HTR-8/SVneo (cell line): ENCODE data around the gene AIF1L.
"Not testable (repeated sequence)": the region's sequence is repeated elsewhere in the genome, so short reads cannot be mapped to it uniquely, and the experiment has no call there.

ENCODE experiments used
- DNase-seq: peaks from one replicate; pipeline ENCODE4 v3.0.0; 2011; ENCODE audit warnings: low spot score, mixed read lengths; ENCODE audit not compliant: insufficient read length
- FAIRE-seq: peaks from 2 replicates; lab custom pipeline; 2011; peaks lifted over from hg19 to GRCh38; lab: Jason Lieb, UNC

The AIF1L gene

GRCh38 chr9:131097126-131097947 is 1.0 kb downstream of the AIF1L start:
- DNase-seq: no peak
- FAIRE-seq: no peak

GRCh38 chr9:131097948-131098278 is 1.6 kb downstream of the AIF1L start:
- DNase-seq (no peak), FAIRE-seq (no peak)

GRCh38 chr9:131098391-131099101 is 2.2 kb downstream of the AIF1L start:
- DNase-seq (no peak), FAIRE-seq (no peak)

GRCh38 chr9:131099102-131099606 is 2.8 kb downstream of the AIF1L start:
- FAIRE-seq (no peak), DNase-seq (no peak)

GRCh38 chr9:131099845-131100244 is 3.5 kb downstream of the AIF1L start:
- FAIRE-seq, DNase-seq: not testable (repeated sequence)

- DNase-seq (peak; percentile 34), FAIRE-seq (no peak)
Observed at GRCh38 chr9:131100445-131100844, 4.1 kb downstream of the AIF1L start.

GRCh38 chr9:131101207-131101964 is 5.1 kb downstream of the AIF1L start:
- FAIRE-seq (no peak), DNase-seq (no peak)

GRCh38 chr9:131103024-131103423 is 6.7 kb downstream of the AIF1L start:
- DNase-seq: no peak

GRCh38 chr9:131103535-131103934 is 7.2 kb downstream of the AIF1L start:
- FAIRE-seq (no peak), DNase-seq (no peak)

More at GRCh38 chr9:131103024-131103423, 6.7 kb downstream of the AIF1L start:
- no peak for FAIRE-seq

- no peak for FAIRE-seq
- DNase-seq: no peak
Observed at GRCh38 chr9:131104016-131104740, 7.8 kb downstream of the AIF1L start.

- FAIRE-seq (no peak), DNase-seq (no peak)
Observed at GRCh38 chr9:131105952-131106351, 9.6 kb downstream of the AIF1L start.

- FAIRE-seq (no peak), DNase-seq (no peak)
Observed at GRCh38 chr9:131107760-131108159, 11.4 kb downstream of the AIF1L start.

GRCh38 chr9:131111186-131111853 is 15.0 kb downstream of the AIF1L start:
- no peak for FAIRE-seq
- DNase-seq: no peak

GRCh38 chr9:131111854-131112311 is 15.6 kb downstream of the AIF1L start:
- DNase-seq: no peak
- FAIRE-seq: no peak

GRCh38 chr9:131112374-131113154 is 16.2 kb downstream of the AIF1L start:
- DNase-seq: no peak
- FAIRE-seq: no peak

- FAIRE-seq: no peak
- no peak for DNase-seq
Observed at GRCh38 chr9:131113655-131114054, 17.3 kb downstream of the AIF1L start.

- FAIRE-seq (no peak), DNase-seq (no peak)
Observed at GRCh38 chr9:131114084-131114535, 17.8 kb downstream of the AIF1L start.

- not testable (repeated sequence) for FAIRE-seq, DNase-seq
Observed at GRCh38 chr9:131115360-131115742, 19.0 kb downstream of the AIF1L start.
